Loucy (cell line): Measurements from ENCODE around the gene TNFRSF1B.

Experiments used
- EZH2phosphoT487 ChIP-seq: fragments of 200-600 bp; IDR thresholded peaks from 2 replicates; pipeline ENCODE4 v1.6.1; 2018; ENCODE audit warnings: antibody characterized with exemption, mild to moderate bottlenecking, moderate library complexity, borderline replicate concordance
- TF ChIP-seq, protein P1 (sequence below): fragments of 200-600 bp; sonication (generic); conservative IDR thresholded peaks from 2 replicates; pipeline ENCODE4 v1.5.1; 2014; ENCODE audit warnings: mild to moderate bottlenecking, antibody characterized with exemption, low read length

- TF ChIP-seq, protein P1, sequence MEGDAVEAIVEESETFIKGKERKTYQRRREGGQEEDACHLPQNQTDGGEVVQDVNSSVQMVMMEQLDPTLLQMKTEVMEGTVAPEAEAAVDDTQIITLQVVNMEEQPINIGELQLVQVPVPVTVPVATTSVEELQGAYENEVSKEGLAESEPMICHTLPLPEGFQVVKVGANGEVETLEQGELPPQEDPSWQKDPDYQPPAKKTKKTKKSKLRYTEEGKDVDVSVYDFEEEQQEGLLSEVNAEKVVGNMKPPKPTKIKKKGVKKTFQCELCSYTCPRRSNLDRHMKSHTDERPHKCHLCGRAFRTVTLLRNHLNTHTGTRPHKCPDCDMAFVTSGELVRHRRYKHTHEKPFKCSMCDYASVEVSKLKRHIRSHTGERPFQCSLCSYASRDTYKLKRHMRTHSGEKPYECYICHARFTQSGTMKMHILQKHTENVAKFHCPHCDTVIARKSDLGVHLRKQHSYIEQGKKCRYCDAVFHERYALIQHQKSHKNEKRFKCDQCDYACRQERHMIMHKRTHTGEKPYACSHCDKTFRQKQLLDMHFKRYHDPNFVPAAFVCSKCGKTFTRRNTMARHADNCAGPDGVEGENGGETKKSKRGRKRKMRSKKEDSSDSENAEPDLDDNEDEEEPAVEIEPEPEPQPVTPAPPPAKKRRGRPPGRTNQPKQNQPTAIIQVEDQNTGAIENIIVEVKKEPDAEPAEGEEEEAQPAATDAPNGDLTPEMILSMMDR: no peak
- no peak for TF ChIP-seq EZH2phosphoT487
Observed at GRCh38 chr1:12145616-12146342, 21.0 kb upstream of the TNFRSF1B start.
